Urothelium cell line (cell line): ENCODE data around the gene SLC13A3.
A peak's percentile ranks its signal among the peaks of the same experiment; 100 is the strongest.

Experiments used
- DNase-seq: peaks from one replicate; pipeline ENCODE4 v3.0.0; 2011; ENCODE audit warnings: low spot score, mixed read lengths
- FAIRE-seq: peaks from 2 replicates; lab custom pipeline; 2011; peaks lifted over from hg19 to GRCh38; lab: Jason Lieb, UNC

Gene SLC13A3

DNA sequence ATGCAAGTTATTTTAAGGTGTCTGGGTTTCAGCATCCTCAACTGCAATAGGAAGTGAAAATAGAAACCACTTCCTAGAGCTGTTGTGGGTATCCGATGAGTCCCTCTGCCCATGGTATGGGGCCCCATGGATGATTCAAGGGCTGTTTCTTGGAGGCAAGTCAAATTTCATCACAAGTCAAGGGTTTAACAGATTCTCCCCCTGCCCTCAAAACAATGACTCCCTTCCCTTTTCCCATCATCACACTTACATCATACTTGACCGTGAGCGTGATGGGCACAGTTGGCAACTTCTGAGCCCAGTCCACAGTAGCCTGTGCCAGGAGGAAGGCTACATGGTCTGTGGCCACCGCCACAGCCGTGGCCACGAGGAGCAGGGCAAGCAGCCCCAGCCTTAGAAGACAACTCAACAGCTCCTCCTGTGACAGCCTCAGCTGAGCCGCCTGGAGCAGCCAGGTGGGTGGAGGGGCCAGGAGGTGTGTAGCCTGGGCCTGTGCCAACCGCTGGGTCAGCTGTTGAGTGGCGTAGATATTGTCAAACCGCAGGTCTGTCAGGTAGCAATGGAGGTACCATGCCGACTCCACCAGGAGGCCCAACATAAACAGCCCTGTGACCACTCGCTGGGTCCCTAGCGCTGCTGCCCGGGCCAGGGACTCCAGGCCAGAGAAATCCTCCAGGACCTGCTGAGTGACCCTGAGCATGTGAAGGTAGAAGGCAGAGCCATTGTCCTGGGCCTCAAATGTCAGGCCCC, 106.0 kb downstream of the SLC13A3 start:
- no peak for DNase-seq

DNA sequence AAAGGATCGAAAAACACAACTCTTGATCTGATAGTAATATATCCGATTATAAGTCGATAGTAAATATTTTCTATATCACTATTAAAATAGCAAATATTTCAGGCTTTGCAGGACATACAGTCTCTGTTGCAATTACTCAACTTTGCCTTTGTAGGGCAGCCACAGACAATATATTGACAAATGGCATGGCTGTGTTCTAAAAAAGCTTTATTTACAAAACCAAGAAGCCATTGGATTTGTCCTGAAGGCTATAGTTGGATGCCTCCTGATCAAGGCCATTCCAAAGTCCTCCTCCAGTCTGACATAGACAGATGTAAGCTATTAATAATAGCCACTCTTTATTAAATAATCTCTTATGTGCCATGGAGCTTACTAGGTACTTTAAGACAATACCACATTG, 106.7 kb downstream of the SLC13A3 start:
- DNase-seq: no peak
- no peak for FAIRE-seq

More for the DNA sequence above, 106.0 kb downstream of the SLC13A3 start:
- FAIRE-seq: no peak

DNA sequence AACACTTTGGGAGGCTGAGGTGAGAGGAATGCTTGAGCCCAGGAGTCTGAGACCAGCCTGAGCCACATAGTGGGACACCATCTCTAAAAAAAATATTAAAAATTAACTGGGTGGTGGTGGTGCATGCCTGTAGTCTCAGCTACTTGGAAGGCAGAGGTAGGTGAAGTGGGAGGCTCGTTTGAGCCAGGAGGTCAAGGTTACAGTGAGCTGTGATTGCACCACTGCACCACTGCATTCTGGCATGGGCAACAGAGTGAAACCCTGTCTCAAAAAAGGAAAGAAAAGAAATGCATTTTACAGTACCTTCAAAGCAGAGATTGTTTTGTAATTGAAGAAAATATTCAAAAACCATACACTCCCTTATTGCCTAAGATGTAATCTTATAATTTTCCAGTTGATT, 107.3 kb downstream of the SLC13A3 start:
- no peak for DNase-seq
- no peak for FAIRE-seq

DNA sequence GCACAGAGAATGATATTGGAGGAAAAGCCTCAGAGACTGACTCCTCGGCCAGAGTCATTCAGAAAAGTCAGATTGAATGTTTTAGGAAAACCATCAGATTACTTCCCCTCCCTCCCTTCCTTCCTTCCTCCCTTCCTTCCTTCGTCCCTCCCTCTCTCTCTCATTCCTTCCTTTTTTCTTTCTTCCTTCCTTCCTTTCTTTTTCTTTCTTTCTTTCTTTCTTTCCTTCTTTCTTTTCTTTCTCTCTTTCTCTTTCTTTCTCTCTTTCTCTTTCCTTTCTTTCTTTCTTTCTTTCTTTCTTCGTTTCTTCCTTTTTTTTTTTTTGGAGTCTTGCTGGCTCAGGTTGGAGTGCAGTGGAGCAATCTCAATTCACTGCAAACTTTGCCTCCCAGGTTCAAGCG, 108.2 kb downstream of the SLC13A3 start:
- no peak for FAIRE-seq
- DNase-seq: no peak

DNA sequence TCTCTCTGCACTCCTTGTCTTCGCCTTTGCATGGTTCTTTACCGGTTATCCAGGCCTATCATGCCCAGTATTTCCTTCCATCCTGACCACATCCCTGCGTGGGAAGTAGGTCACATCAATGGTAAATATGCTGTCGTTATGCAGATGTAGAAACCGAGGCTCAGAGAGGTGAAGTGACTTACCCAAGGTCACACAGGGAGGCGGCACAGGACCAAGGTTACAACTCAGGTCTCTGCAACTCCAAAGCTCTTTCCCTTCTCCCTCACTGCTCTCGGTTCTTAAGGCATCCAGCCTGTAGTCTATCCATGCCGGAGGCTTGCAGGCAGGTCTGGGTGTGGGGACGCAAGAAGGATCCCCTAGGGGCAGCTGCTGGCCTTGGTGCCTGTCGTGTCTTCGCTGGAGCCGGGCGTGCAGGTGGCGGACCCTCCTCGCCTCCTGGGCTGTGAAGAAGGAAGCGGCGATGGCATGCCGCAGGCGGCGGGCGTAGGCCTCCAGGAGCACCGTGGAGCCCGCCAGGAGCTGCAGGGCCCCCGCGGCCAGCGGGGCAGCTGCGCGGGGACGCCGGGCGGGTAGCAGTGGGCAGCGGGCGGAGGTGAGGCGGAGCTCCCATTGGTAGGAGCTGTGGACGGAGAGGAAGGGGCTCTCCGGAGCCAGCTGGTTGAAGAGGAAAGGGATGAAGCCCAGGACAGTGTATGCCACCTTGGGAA, 109.9 kb downstream of the SLC13A3 start:
- DNase-seq (no peak), FAIRE-seq (peak; percentile 48)

DNA sequence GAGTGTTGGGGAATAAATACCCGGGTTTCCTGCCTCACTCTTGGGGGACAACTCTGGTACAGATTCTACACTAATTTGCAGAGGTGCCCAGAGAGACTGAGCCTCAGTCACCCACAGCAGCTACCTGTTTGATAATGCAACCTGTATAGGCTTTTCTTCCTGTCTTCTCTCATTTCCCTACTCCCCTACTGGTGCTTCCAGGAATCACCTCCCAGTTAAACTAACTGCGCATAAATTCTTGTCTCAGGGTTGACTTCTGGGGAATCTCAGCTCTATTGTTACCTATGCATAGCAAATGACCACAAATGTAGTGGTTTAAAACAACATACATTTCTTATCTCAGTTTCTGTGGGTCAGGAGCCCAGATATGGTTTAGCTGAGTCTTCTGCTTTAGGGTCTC, 112.1 kb downstream of the SLC13A3 start:
- FAIRE-seq (no peak), DNase-seq (no peak)

DNA sequence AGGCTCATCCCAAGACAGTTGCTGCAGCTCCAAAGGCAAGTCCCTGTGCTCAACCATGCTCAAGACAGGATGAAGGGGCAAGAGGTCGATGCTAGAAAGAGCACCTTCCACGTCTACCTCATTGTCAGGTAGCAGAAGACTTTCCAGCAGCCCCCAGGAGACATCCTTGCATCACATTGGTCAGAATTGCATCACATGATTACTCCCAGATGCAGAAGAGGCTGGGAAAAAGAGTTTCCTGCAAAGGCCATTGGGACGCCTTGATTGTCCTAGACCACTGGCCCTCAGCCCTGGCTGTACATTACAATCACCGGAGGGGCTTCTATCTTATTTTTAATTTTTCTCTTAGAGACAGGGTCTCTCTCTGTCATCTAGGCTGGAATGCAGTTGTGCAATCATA, 120.6 kb downstream of the SLC13A3 start:
- DNase-seq (no peak), FAIRE-seq (no peak)

DNA sequence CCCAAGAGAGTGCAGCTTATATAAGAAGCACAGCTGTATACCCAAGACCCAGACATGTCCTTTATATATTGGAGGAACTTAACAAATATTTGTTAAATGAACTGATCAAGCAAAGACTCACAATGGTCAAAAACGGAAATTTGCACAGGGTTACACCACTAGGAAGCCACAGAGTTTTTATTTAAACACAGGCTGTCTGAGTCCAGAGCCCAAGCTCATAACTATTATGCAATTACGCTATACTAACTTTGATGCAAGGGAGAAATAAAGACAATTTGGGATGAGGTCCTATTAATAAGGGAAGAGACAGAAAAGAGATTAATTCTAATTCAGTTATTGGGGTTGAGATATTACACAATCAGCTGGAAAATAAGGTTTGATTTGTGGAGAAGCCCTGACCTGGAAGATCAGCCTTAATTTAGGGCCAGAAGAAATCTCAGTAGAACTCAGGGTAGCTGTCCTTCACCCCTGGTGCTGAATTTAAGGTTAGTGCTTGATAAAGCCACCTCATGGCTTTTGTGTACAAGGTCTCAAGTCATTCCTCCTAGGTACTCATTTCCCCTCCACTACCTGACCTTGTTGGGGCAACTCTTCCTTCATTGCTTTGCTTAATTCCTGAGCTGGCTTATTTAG, 127.4 kb downstream of the SLC13A3 start:
- no peak for FAIRE-seq
- peak; percentile 38 for DNase-seq

DNA sequence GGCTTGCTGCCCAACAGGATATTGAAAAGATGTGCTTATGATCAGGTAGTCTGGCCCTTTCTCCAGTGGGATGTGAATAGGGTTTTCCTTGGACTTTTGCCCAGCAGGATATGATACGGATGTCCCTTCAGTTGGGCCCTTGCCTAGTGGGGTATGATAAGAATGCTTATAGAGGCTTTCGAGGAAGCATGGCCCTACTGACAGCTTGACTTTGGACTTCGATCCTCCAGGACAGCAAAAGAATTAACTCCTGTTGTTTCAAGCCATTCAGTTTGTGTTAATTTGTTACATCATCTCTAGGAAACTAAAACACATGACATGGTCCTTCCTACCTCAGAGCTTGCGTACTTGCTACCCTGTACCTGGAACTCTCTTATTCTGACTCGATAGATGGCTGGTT, 128.2 kb downstream of the SLC13A3 start:
- FAIRE-seq (no peak), DNase-seq (no peak)

DNA sequence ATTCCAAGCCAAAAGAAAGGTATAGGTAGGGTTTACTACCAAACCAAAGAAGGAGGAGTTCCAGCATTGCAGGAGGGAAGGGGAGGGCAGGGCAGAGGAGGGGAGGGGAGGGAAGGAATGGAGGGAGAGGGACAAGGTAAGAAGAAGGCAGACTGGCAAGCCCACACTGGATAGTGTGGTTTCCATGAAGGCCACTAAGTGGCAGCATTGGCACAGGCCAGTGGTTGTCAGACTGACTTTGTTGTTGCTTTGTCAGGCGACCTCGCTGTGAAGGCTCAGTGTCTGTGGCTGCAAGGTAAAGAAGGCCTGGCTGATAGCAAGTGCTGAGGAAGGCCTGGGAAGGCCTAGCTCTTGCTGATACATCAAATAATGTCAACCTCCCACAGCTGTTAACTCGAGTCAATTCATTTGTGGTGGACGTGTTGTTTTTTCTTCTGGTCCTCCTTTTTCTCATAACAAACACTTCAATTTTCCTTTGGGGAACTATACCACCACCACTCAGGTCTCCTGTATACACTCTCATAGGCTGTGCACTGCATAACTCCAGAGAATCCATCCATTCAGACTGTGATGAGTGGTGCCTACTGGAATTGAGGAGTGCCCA, 130.2 kb downstream of the SLC13A3 start:
- FAIRE-seq (peak; percentile 46), DNase-seq (peak; percentile 70)

DNA sequence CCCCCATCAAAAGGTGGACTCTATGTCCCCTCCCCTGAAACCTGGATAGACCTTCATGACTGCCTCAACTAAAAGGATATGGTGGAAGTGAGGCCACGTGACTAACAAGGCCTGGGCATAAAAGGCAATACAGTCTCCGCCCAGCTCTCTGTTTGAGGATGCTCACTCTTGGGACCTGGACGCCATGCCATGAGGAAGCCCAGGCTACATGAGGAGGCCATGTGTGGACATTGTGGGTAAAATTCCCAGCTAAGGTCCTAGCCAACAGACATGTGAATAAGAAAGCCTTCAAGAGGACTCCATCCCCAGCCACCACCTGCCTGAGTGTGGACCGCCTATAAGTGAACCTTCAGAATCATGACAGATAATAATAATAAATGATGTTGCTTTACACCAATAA, 130.7 kb downstream of the SLC13A3 start:
- DNase-seq (no peak), FAIRE-seq (no peak)

DNA sequence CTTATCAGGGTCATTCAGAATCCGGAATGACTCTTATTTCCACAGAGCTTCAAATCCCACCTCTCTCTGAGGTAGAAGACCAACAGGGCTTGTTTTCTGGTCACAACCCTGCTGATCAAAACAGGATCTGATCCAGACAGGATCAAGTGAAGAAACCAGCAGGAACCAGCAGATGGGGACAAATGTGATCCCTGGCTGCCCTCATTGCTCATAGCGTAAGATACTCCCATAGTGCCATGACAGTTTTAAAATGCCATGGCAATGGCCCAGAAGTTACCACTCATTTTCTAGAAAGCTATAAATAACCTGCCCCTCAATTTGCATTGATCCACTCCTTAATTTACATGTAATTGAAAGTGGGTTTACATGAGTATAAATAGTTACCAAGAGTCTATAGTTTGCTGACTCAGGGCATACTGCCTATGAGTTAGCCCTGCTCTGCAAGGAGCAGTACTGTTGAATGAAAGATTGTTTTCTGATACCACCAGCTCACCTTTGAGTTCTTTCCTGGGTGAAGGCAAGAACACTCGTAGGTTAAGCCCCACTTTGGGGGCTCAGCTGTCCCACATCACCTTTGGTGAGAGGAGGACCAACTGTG, 131.7 kb downstream of the SLC13A3 start:
- FAIRE-seq (no peak), DNase-seq (no peak)

DNA sequence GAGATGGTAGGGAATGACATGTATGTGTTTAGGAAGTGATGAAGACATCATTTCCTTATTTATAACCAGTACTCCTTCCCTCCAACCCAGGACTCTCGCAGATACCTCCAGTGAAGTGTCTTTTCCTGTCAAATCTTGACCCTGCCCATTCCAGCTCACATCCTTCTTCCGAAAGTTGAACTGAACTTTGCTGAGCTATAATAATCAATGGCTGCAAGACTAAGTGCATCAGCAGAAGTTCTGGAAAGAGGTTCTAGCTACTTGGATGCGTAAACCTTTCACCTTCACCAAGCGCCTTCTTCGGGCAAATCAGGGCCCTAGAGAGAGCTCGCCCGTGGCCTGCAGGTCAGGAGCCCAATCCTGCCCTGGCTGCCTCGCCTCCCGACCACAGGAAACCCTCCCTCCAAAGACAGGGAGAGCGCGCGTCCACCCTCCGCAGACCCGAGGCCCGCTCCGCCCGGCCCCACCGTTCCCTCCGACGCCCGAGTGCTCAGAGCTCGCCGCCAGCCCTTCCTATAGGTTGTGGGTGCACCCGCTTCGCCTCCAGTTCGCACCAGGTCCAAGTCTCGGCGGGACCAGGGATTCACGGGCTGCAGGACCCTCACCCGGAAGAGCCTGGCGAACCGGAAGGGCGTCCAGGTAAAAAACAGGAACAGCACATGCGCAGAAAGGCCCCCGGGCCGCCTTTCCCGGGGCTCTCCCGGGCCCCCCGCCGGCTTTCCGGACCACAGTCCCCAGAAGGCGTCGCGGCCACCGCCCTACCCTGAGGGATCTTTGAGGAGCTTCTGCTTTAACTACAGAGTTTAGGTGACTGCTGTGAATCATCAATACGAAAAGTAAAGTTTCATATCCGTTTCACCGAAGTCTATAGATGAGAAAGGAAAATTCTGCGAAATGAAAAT, 138.1 kb downstream of the SLC13A3 start, which contains the start of gene ZNF334:
Gene ZNF334, minus strand, starts transcription at position 617 of the 902 bp plus-strand sequence. CDS start 1,457 bp downstream, outside the sequence.
- DNase-seq (peak; percentile 96), FAIRE-seq (peak; percentile 88)

DNA sequence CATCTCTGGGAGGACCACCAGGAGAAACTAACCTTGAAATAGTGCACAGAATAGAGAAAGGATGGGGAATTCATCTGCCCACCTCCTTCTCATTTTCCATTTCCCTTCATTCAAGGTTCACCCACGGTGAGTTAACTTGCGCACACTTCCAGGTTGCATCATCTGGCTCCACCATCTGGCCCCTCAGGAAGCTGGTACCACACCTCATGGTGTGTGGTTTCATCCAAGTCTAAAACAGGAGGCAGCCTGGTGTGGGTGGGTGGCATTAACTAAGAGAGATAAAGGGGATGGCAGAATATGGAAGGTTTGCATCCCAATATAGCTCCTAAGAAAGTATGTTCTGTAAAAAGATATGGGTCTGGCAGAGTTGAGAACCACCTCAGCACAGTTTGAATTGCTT, 141.7 kb downstream of the SLC13A3 start:
- DNase-seq (no peak), FAIRE-seq (no peak)
